Fibroblast of the aortic adventitia (primary cell): ENCODE results near the gene NANS. TPM values are rescaled to one million over a fixed set of nuclear protein-coding genes. Genes with fewer than 3 reads are reported as not detected.

Source experiments
- DNase-seq: peaks from one replicate; pipeline ENCODE4 v3.0.0-alpha.2; 2010; ENCODE audit warnings: low read depth
- H3K4me3 ChIP-seq: 2 replicates; pipeline ENCODE4 v1.5.1; 2011; ENCODE audit warnings: low read depth, mild to moderate bottlenecking, control low read depth, low read length, moderate library complexity
- total RNA-seq: library from RNA; depleted of rRNA; stranded (reverse); fragments of >200 nt; gene quantifications from 2 replicates; pipeline ENCODE4 v1.2.3, GENCODE V29; 2012; ENCODE audit warnings: low replicate concordance
- TF ChIP-seq, protein P1 (sequence below): IDR thresholded peaks from 2 replicates; pipeline ENCODE4 v1.5.1; 2011; ENCODE audit warnings: mild to moderate bottlenecking, low read length, control low read depth, inconsistent platforms; ENCODE audit not compliant: insufficient read depth

The NANS gene
- 46.6 and 62.5 TPM in 2 replicates for total RNA-seq

- peak within 1 kb of the TSS; percentile 90 for H3K4me3 ChIP-seq
- peak; percentile 90 for DNase-seq
- TF ChIP-seq, protein P1, sequence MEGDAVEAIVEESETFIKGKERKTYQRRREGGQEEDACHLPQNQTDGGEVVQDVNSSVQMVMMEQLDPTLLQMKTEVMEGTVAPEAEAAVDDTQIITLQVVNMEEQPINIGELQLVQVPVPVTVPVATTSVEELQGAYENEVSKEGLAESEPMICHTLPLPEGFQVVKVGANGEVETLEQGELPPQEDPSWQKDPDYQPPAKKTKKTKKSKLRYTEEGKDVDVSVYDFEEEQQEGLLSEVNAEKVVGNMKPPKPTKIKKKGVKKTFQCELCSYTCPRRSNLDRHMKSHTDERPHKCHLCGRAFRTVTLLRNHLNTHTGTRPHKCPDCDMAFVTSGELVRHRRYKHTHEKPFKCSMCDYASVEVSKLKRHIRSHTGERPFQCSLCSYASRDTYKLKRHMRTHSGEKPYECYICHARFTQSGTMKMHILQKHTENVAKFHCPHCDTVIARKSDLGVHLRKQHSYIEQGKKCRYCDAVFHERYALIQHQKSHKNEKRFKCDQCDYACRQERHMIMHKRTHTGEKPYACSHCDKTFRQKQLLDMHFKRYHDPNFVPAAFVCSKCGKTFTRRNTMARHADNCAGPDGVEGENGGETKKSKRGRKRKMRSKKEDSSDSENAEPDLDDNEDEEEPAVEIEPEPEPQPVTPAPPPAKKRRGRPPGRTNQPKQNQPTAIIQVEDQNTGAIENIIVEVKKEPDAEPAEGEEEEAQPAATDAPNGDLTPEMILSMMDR, result peak; percentile 17
These were observed at the start of gene NANS for GRCh38 chr9:98056269-98057137. TSS of gene NANS (plus strand) at chr9:98056732. CDS start at chr9:98056809, 77 bp downstream.

GRCh38 chr9:98007251-98007928, 49.1 kb upstream of the NANS start:
- H3K4me3 ChIP-seq, result no peak overlapping the region
- TF ChIP-seq, protein P1, result no peak
- no peak for DNase-seq

DNA sequence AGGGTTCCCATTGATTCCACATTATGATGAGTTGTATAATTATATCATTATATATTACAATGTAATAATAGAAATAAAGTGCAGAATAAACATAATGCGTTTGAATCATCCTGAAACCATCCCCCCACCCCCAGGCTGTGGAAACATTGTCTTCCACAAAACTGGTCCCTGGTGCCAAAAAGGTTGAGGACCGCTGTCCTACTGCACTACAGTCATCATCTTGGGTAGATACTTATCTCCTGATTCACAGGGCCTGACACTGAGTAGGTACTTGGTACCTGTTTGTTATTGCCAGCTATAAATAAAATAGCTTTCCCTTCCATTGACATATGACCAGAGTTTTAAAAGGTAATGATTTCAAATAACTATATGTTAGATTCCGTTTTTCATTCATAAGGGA, 47.8 kb upstream of the NANS start:
- TF ChIP-seq, protein P1, result no peak
- DNase-seq, result no peak
- no peak overlapping the region for H3K4me3 ChIP-seq

DNA sequence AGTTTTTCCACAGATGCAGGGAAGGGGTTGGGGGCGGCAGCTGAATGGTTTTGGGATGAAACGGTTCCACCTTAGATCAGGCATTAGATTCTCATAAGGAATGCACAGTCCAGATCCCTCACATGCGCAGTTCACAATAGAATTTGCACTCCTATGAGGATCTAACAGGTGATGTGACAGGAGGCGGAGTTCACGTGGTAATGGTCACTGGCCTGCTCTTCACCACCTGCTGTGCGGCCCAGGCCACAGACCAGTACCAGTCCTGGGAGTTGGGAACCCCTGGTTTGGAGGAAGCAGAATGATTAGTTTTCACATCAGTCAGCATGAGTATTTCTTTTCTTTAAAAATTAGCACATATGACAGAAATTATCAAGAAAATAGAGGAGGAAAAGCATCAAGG, 47.1 kb upstream of the NANS start:
- TF ChIP-seq, protein P1, result no peak
- DNase-seq, result no peak
- no peak overlapping the region for H3K4me3 ChIP-seq

- DNase-seq, result peak; percentile 70
- H3K4me3 ChIP-seq, result no peak overlapping the region
- TF ChIP-seq, protein P1, result no peak
These were observed 46.6 kb upstream of the NANS start for GRCh38 chr9:98009936-98010335.

- TF ChIP-seq, protein P1, result no peak
- H3K4me3 ChIP-seq, result no peak overlapping the region
- peak; percentile 36 for DNase-seq
These were observed 46.1 kb upstream of the NANS start for GRCh38 chr9:98010445-98010844.
